GM12892 (cell line): ENCODE measurements around the gene KAZN.

Experiments
- POLR2A ChIP-seq: IDR thresholded peaks from 2 replicates; pipeline ENCODE4 v1.6.1; 2011; ENCODE audit warnings: low read depth, low read length, control low read depth
- POLR2AphosphoS5 ChIP-seq: IDR thresholded peaks from 2 replicates; pipeline ENCODE4 v1.6.1; 2011; ENCODE audit warnings: low read depth, low read length, control low read depth
- TAF1 ChIP-seq: IDR thresholded peaks from 2 replicates; pipeline ENCODE4 v1.6.1; 2011; ENCODE audit warnings: low read depth, mild to moderate bottlenecking, control low read depth, low read length, borderline replicate concordance

DNA sequence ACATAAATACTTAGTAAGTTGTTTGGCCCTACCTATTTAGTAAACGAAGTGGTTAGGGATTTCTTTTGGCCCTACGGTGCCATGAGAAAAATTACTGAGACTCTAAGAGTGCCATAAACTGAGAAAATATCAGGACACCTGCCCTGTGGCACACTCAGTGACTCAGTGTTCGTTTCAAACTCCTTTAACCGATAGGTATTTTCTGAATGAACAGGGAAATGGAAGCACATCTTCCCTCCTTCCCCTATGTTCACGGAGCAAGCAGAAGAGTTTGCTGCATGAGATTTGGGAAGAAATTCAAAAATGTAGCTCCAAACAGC is 134.2 kb downstream of the KAZN start:
- TF ChIP-seq POLR2A (no peak), POLR2AphosphoS5 (no peak), TAF1 (no peak)
